ENCODE data around the gene ARFIP1.

ARFIP1 gene

GRCh38 chr4:152898606-152899005 is 118.9 kb downstream of the ARFIP1 start:
- DNase-seq (ENCODE audit: low spot score), result no peak

DNA sequence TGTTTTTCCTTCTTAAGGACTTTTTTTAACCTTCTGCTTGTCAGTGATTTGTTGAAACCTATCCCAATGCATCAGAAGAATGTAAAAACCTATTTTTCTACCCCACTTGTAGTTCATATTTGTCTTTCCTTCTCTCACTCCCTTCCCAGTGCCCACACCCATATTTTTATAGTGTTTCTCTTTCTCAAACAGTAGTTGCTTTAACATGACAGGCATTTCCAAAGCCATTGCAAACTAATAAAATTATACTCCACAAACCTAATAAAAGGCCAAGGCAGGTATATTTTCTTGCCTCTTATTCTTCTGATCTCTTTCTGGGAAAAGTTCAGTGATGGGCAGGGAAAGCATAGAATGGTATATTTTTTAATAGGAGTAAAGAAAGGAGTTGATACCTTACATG is 120.6 kb downstream of the ARFIP1 start:
- no peak for DNase-seq (ENCODE audit: low spot score)

DNA sequence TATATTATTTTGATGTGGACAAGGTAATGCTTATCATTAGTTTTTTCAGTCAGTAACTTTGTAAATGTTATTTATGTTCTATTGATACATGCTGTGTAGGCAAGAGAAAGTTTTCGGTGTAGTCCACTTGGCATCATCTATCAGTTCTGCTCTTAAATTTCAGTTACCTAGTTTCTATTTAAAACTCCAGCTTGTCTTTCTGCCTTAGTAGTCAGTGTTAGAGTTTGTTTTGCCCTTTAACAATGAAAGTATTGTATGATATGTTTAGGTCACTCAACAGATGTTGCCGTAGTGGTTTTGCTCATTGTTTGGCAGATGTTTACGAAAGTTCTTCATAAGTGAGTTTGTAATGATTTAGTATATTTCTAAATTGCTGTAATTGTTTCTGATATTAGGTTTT is 121.5 kb downstream of the ARFIP1 start:
- peak; percentile 14 for DNase-seq (ENCODE audit: low spot score)

- no peak for DNase-seq (ENCODE audit: low spot score)
These were observed 123.9 kb downstream of the ARFIP1 start for GRCh38 chr4:152903658-152904057.

GRCh38 chr4:152909901-152910300 is 130.1 kb downstream of the ARFIP1 start:
- no peak for DNase-seq (ENCODE audit: low spot score)

- no peak for DNase-seq (ENCODE audit: low spot score)
These were observed 130.8 kb downstream of the ARFIP1 start for GRCh38 chr4:152910521-152910920.

GRCh38 chr4:152917543-152918395 is 138.0 kb downstream of the ARFIP1 start:
- no peak for DNase-seq (ENCODE audit: low spot score)

DNA sequence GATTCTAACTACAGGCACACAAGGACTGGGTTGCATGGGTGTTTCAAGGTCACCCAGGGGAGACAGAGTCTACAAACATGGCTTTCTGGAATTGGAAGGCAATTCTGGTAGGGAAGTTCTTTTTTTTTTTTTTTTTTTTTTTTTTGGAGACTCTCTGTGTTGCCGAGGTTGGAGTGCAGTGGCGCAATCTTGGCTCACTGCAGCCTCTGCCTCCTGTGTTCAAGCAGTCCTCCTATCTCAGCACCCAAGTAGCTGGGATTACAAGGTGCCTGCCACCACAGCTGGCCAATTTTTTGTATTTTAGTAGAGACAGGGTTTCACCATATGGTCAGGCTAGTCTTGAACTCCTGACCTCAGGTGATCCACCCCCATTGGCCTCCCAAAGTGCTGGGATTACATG is 140.1 kb downstream of the ARFIP1 start:
- DNase-seq (ENCODE audit: low spot score), result no peak

- DNase-seq (ENCODE audit: low spot score), result no peak
These were observed 141.0 kb downstream of the ARFIP1 start for GRCh38 chr4:152920768-152921167.

GRCh38 chr4:152921284-152921683 is 141.5 kb downstream of the ARFIP1 start:
- no peak for DNase-seq (ENCODE audit: low spot score)

DNA sequence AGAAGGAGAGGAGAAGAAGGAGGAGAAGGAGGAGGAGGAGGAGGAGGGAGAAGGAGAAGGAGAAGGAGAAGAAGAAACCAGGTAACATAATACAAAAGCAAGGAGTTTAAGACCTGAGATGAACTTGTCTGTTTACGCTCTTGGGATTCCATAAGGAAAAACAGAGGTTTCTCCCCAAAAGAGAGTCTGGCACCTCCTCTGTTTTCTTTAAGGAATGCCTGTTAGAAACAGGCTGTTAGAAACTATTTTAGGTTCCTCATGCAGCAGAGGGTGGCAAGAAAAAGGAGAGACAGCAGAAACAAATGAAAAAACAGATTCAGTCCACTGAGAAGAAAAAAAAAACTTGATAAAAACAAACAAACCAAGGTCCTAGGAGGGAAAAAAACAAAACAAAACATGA is 146.1 kb downstream of the ARFIP1 start:
- DNase-seq (ENCODE audit: low spot score), result no peak

- no peak for DNase-seq (ENCODE audit: low spot score)
These were observed 147.2 kb downstream of the ARFIP1 start for GRCh38 chr4:152926959-152927358.

DNA sequence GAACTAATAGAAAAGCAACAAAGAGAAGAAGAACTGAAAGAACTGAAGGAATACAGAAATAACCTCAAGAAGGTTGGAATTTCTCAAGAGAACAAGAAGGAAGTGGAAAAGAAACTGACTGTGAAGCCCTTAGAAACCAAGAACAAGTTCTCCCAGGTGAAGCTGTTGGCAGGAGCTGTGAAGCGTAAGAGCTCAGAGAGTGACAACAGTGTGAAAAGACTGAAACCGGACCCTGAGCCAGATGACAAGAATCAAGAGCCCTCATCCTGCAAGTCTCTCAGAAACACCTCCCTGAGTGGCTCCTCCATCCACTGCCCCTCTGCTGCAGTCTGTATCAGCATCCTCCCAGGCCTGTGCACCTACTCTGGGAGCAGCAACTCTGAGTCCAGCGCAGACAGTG is 148.0 kb downstream of the ARFIP1 start:
- no peak for DNase-seq (ENCODE audit: low spot score)

DNA sequence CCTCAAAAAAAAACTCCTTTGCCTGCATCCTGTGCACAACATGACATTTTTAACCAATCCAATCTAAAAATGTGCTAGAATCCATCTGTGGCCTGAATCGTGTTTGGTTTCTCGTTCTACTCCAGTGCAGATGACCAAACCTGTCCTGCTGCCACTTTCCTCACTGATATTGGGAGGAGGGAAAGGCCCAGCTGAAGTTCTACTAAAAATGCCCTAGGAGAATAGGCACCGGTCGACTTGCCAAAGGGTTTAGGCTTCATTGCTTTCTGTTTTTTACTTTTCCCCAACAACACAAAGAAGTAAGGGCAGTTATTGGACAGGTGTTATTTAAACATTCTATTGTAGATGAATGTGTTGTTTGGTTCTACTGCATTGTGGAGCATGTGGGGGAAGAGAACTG is 148.5 kb downstream of the ARFIP1 start:
- DNase-seq (ENCODE audit: low spot score), result no peak

GRCh38 chr4:152929888-152930287 is 150.1 kb downstream of the ARFIP1 start:
- no peak for DNase-seq (ENCODE audit: low spot score)

DNA sequence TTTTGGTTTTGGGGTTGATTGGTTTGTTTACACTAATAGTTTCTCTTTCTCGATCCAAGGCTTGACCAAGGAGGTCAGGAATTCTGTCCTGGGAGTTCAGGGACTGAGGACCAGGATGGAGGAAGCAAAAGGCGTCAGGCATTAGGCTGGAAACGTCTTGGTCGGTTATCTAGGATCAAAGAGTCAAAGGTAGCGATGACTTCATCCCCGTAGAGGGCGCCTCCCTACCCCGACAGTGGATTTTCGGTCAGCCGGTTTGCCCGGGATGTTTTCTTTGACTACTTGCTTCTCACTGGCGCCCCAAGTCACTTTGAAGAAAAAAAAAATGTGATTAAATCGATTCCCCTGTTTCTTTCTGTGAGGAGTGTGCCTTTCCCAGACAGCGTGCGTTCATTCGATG is 155.4 kb downstream of the ARFIP1 start:
- DNase-seq (ENCODE audit: low spot score), result peak; percentile 72

GRCh38 chr4:152935631-152936445 is 156.1 kb downstream of the ARFIP1 start, which contains the start of gene FHDC1:
Gene FHDC1, plus strand, starts transcription at chr4:152936323. Its CDS starts 6,735 bp downstream, at chr4:152943058.
- peak; percentile 85 for DNase-seq (ENCODE audit: low spot score)

DNA sequence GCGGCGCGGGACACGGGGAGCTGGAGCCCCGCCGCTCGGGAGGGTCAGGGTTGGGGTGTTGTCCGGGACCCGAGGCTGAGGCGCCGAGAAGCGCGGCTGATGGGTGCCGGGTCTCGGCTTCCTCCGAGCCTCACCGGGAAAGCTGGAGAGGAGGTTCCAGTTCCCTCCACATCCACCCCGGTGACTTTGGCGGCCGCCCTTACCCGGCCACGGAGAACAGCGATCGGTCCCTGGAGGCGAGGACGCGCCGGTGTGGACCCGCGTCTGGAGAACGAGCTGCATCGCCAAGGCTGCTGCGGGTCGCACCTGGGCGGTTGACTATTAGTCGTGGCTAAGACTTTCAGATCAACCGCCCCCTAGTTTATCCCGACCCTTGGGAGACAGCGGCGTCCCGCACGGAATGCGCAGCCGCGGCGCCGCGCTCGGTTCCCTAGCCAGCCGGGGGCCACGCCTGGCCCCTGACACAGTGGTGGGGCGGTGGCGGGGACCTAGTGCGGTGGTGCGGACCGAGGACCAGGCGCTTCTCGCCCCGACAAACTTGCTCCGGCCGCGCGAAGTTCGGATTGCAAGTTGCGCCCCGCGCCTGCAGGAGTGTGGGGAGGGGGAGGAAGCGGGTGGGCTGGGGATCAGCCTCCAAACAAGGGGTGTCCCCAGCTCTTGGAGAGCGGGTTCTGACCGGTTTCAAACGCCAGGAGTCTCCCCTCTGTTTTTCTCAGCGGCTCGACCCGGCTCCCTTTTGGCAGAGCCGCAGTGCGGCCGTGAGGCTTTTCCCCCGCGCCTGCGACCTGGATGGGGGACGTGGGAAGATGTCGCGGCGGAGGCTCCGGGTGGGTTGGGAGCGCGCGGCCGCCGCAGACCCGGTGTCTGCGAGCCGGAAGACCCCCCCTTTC is 156.9 kb downstream of the ARFIP1 start:
- DNase-seq (ENCODE audit: low spot score), result peak; percentile 52

DNA sequence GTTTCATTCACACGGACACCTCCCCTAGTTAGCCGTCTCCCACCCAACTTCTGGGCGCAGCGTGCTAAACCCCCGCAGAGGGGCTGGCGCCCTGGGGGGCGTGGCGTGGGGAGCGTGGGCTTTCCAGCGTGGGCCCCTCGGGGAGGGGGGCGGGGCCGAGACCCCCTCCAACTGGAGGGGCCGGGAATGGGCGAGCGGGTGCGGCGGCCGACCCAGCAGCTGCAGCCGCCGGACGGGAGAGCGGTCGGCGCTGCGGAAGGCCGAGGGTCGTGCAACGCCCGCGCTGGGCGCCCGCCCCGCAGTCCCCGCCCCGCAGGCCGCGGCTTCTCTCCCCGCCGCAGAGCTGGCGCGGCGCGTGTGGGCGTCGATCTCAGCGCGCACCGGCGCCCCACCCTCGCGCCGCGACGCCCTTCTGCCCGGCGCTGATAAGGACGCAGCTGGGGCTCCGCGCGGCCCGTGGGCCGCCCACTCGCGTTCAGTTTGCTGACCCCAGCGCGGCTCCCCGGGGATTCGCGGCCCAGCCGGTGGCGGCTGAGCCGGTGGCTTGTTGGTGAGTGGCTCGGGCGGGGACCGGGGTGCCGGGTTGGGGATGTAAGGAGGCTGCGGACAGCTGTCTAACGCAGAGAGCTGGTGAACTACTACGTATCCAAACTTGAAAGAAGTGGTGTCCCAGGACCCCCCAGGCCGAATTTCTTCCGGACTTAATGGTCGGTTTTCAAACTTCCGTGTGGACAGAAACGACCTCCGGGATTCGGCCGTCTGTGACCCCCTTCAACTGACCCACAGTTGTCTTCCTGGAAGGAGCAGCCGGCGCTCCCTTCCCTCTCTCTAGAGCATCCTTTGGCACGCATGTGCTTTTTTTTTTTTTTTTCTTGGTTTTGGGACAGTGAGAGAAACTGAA is 157.8 kb downstream of the ARFIP1 start:
- DNase-seq (ENCODE audit: low spot score), result peak; percentile 26

DNA sequence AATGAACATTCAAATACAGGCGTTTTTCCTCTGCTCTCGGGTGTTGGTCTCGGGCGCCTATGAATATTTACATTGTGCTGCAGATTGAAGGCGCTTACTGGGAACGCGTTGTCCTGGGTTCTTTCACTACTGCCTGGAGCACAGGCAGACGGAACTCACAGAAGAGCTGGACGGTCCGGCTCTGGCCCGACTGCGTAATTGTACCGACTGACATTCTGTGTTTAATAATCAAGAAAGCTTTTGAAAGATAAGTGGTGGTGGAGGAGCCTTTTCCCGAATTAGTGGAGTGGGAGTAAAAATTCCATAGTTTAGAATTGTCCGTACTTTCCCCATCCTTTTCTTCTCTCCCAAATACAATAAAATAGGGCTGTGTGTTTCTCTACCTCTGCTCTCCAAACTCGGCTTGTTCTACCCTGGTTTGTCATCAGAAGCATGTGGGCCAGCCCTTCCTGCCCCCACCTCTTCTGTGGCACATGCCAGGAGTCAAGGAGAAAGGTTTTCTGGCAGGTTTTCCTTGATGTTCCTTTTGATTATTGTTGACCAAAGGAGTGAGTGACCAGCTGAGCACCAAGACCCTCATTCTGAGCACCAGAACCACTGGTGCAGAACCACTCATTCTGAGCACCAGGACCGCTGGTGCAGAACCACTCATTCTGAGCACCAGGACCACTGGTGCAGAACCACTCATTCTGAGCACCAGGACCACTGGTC is 158.6 kb downstream of the ARFIP1 start:
- no peak for DNase-seq (ENCODE audit: low spot score)

All from SW480 (cell line).